GOT3 (cell line): ENCODE measurements around the gene C16orf54.
"Not testable (repeated sequence)": the region's sequence is repeated elsewhere in the genome, so short reads cannot be mapped to it uniquely, and the experiment has no call there.

ENCODE experiments used
- DNase-seq: peaks from one replicate; lab custom pipeline; 2025; ENCODE audit warnings: mixed read lengths; lab: John Stamatoyannopoulos, UW

Gene C16orf54

GRCh38 chr16:29708917-29709600 lies 36.7 kb downstream of the C16orf54 start:
- no peak for DNase-seq

- not testable (repeated sequence) for DNase-seq
These were observed 38.6 kb downstream of the C16orf54 start for GRCh38 chr16:29707160-29707559.

- DNase-seq = no peak
These were observed 40.8 kb downstream of the C16orf54 start for GRCh38 chr16:29705030-29705429.

GRCh38 chr16:29702269-29702668 lies 43.5 kb downstream of the C16orf54 start:
- no peak for DNase-seq

GRCh38 chr16:29701214-29701555 lies 44.6 kb downstream of the C16orf54 start:
- no peak for DNase-seq

- DNase-seq = peak; percentile 34
These were observed 45.4 kb downstream of the C16orf54 start for GRCh38 chr16:29700253-29700987.

GRCh38 chr16:29699324-29700219 lies 46.2 kb downstream of the C16orf54 start:
- no peak for DNase-seq

- no peak for DNase-seq
These were observed 47.1 kb downstream of the C16orf54 start for GRCh38 chr16:29698484-29699323.

- DNase-seq = no peak
These were observed 47.7 kb downstream of the C16orf54 start for GRCh38 chr16:29698042-29698441.

GRCh38 chr16:29697391-29697790 lies 48.4 kb downstream of the C16orf54 start:
- no peak for DNase-seq

GRCh38 chr16:29696881-29697331 lies 48.9 kb downstream of the C16orf54 start:
- no peak for DNase-seq

- DNase-seq = not testable (repeated sequence)
These were observed 50.1 kb downstream of the C16orf54 start for GRCh38 chr16:29695675-29696074.

- DNase-seq = no peak
These were observed 51.2 kb downstream of the C16orf54 start for GRCh38 chr16:29694384-29695195.

GRCh38 chr16:29692606-29693005 lies 53.2 kb downstream of the C16orf54 start:
- DNase-seq = not testable (repeated sequence)
